Mucosa of rectum (tissue), 2 donors: ENCODE results near the gene CHN2.

ENCODE experiments used
- H3K27ac ChIP-seq, 2 donors: one replicate each; pipeline ENCODE4 v1.7.0; 2013; ENCODE audit warnings: inconsistent platforms in 2 of 2, low read depth in 2 of 2, low read length in 2 of 2
- H3K27me3 ChIP-seq, 2 donors: one replicate each; pipeline ENCODE4 v1.7.0; 2013; ENCODE audit warnings: low read length in 2 of 2; ENCODE audit not compliant: control insufficient read depth in 2 of 2, insufficient read depth in 2 of 2
- H3K36me3 ChIP-seq, 2 donors: one replicate each; pipeline ENCODE4 v1.7.0; 2013; ENCODE audit warnings: low read length in 2 of 2; ENCODE audit not compliant: control insufficient read depth in 2 of 2, insufficient read depth in 2 of 2
- H3K4me1 ChIP-seq, 2 donors: one replicate each; pipeline ENCODE4 v1.7.0; 2013; ENCODE audit warnings: low read length in 2 of 2, mild to moderate bottlenecking in 1 of 2; ENCODE audit not compliant: control insufficient read depth in 2 of 2, insufficient read depth in 2 of 2
- H3K4me3 ChIP-seq, 2 donors: one replicate each; pipeline ENCODE4 v1.7.0; 2013; ENCODE audit warnings: low read length in 2 of 2
- H3K9ac ChIP-seq, 2 donors: one replicate each; pipeline ENCODE4 v1.7.0; 2013; ENCODE audit warnings: low read length in 2 of 2, low read depth in 1 of 2, mild to moderate bottlenecking in 1 of 2
- H3K9me3 ChIP-seq, 2 donors: one replicate each; pipeline ENCODE4 v1.7.0; 2013; ENCODE audit warnings: low read length in 2 of 2; ENCODE audit not compliant: control insufficient read depth in 2 of 2
- donor health status: healthy.
- donor health status: Normal muscosa, but diverticular disease.

CHN2 gene

GRCh38 chr7:29418651-29419050 is 224.1 kb downstream of the CHN2 start:
- H3K9ac ChIP-seq = no peak overlapping the region
- no peak overlapping the region for H3K27ac ChIP-seq
- no peak overlapping the region for H3K4me3 ChIP-seq
- H3K36me3 ChIP-seq = no peaks in the 10 kb centered on the region
- no peaks in the 10 kb centered on the region for H3K27me3 ChIP-seq
- H3K4me1 ChIP-seq = peaks cover 3 to 12% of the 10 kb centered on the region in 2 donors
- H3K9me3 ChIP-seq = no peaks in the 10 kb centered on the region

DNA sequence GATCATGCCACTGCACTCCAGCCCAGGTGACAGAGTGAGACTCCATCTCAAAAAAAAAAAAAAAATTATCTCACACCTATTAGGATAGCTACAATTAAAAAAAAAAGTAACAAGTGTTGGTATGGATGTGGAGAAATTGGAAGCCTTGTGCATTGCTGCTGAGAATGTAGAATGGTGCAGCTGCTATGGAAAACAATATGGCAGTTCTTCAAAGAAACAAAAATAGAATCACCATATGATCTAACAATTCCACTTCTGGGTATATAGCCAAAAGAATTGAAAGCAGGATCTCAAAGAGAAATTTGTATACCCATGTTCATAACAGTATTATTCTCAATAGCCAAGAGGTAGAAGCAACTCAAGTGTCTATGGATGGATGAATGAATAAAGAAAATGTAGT is 225.4 kb downstream of the CHN2 start:
- H3K4me3 ChIP-seq = no peak overlapping the region
- H3K9me3 ChIP-seq = no peaks in the 10 kb centered on the region
- no peaks in the 10 kb centered on the region for H3K27me3 ChIP-seq
- no peak overlapping the region for H3K27ac ChIP-seq
- no peak overlapping the region for H3K9ac ChIP-seq
- H3K4me1 ChIP-seq = peaks cover 3 to 16% of the 10 kb centered on the region in 2 donors
- H3K36me3 ChIP-seq = no peaks in the 10 kb centered on the region

DNA sequence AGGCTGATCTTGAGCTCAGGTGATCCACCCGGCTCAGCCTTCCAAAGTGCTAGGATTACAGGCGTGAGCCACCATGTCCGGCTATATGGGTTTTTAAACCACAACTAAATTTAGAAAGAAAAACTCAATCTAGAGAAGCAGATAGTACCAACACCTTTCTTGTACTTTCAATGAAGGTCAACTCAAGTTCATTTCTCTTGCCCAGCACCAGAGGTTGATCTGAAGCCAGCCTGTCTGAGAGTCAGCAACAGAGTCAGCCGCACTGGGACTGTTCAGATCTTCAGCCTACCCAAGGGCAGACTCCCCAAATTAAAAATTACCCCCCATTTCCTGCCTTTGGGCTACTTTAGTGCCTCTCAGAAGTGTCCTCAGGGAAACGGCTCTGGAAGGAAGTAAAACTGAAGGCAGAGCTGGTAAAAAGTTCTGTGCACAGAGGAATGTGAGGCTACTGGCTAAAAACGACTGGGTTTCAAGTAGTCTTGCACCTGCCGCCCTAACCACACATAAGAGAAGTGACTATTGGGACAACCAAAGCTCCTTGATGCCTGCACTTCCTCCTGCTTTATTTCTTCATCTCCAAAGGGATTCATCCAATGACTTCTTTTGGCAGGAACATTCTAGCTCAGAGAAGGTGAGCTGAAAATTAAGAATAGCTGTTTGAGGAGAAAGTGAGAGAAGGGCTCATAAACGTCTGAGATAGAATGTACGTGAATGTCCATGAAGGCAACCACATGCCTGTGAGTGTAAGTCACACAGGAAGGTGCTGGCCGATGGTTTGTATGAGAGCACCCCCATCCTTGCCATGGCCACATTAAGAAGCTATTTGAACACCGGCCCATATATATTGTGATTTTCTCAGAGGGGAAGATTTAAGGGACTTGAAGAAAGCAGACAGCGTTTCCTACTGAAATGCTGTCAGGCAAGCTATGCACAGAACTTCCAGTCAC is 226.7 kb downstream of the CHN2 start:
- no peaks in the 10 kb centered on the region for H3K36me3 ChIP-seq
- no peak overlapping the region for H3K27ac ChIP-seq
- H3K9ac ChIP-seq = no peak overlapping the region
- H3K4me3 ChIP-seq = no peak overlapping the region
- H3K27me3 ChIP-seq = no peaks in the 10 kb centered on the region
- peaks cover 3 to 16% of the 10 kb centered on the region in 2 donors for H3K4me1 ChIP-seq
- H3K9me3 ChIP-seq = no peaks in the 10 kb centered on the region

DNA sequence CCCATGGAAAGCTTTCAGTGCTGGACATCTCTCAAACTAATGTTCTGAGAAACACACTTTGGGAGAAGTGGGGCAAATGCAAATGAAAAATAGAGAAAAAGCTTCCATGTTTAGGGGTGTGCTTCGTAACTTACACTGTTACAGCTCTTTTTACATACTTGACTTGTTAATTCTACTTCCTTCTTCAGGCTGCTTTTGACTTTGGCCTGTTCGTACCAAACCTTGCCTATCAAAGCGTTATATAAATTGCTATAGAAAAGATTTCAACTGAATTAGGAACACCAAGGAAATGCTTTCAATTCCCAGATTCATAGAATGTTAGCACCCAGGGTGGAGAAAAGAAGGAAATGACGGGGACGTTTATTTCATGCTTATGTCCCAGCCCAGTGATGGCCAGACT is 228.3 kb downstream of the CHN2 start:
- no peaks in the 10 kb centered on the region for H3K27me3 ChIP-seq
- H3K9ac ChIP-seq = no peak overlapping the region
- peaks cover 3 to 16% of the 10 kb centered on the region in 2 donors for H3K4me1 ChIP-seq
- H3K4me3 ChIP-seq = no peak overlapping the region
- H3K36me3 ChIP-seq = no peaks in the 10 kb centered on the region
- no peaks in the 10 kb centered on the region for H3K9me3 ChIP-seq
- H3K27ac ChIP-seq = peak overlapping the region in 1 of 2 donors; percentile 73

GRCh38 chr7:29424295-29424983 is 229.9 kb downstream of the CHN2 start:
- Histone ChIP-seq H3K27ac (no peak overlapping the region), H3K4me1 (peaks cover 3 to 21% of the 10 kb centered on the region in 2 donors), H3K9me3 (no peaks in the 10 kb centered on the region), H3K9ac (no peak overlapping the region), H3K4me3 (no peak overlapping the region), H3K27me3 (no peaks in the 10 kb centered on the region), H3K36me3 (no peaks in the 10 kb centered on the region)

DNA sequence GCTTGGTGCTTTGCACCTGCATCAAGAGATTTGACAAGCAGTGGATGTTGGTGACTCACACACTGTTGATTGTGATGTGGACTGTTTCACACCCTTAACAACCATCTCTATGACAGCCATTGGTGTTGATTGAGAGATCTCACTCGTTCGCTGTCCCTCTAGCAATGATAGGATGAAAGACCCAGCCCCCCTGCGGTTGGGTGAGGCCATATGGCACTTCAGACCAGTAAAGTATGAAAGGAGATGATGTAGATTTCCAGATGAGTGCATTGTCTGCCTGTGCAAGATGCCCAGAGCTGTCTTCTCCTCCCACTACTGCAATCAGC is 230.4 kb downstream of the CHN2 start:
- Histone ChIP-seq H3K27me3 (no peaks in the 10 kb centered on the region), H3K9ac (no peak overlapping the region), H3K27ac (peak overlapping the region; percentile 21 to 42), H3K4me1 (peaks cover 3 to 21% of the 10 kb centered on the region in 2 donors), H3K9me3 (no peaks in the 10 kb centered on the region), H3K4me3 (no peak overlapping the region), H3K36me3 (no peaks in the 10 kb centered on the region)

- Histone ChIP-seq H3K4me1 (peaks cover 3 to 27% of the 10 kb centered on the region in 2 donors), H3K9ac (no peak overlapping the region), H3K36me3 (no peaks in the 10 kb centered on the region), H3K27ac (no peak overlapping the region), H3K9me3 (no peaks in the 10 kb centered on the region), H3K27me3 (no peaks in the 10 kb centered on the region), H3K4me3 (no peak overlapping the region)
Observed at GRCh38 chr7:29426587-29426986, 232.0 kb downstream of the CHN2 start.

GRCh38 chr7:29429401-29429800 is 234.8 kb downstream of the CHN2 start:
- no peak overlapping the region for H3K9ac ChIP-seq
- H3K4me1 ChIP-seq = peaks cover 0 to 16% of the 10 kb centered on the region in 2 donors
- no peaks in the 10 kb centered on the region for H3K36me3 ChIP-seq
- peak overlapping the region in 1 of 2 donors; percentile 41 for H3K27ac ChIP-seq
- H3K4me3 ChIP-seq = no peak overlapping the region
- no peaks in the 10 kb centered on the region for H3K9me3 ChIP-seq
- H3K27me3 ChIP-seq = no peaks in the 10 kb centered on the region

DNA sequence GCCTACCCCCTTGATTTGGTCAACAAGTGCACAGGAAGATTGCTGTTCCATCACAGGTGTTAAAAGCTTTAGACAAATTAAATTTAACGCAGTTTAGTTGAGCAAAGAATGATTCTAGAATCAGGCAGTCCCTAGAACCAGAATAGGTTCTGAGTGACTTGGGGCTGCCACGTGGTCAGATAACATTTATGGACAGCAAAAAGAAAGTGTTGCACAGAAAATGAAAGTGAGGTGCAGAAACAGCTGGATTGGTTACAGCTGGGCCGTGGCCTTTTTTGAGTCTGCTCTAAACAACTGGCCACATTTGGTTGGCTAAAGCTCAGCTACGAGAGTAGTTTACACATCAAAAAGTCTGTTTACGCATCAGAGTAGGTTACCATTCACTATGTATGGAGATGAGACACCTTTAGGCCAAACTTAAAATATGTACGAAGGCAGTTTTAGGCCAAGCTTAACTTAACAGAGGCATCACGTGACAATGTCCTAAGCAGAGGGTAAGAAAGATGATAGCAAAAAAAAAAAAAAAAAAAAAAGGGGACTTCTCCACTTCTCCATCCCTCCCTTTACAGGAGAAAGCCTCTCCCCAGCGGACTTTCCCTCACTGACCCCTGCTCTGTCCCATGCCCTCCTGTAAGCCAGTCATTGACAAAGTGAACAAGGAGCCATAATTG is 235.8 kb downstream of the CHN2 start:
- Histone ChIP-seq H3K4me1 (peaks cover 0 to 11% of the 10 kb centered on the region in 2 donors), H3K9ac (no peak overlapping the region), H3K27ac (no peak overlapping the region), H3K27me3 (no peaks in the 10 kb centered on the region), H3K4me3 (no peak overlapping the region), H3K36me3 (no peaks in the 10 kb centered on the region), H3K9me3 (no peaks in the 10 kb centered on the region)

- Histone ChIP-seq H3K9ac (no peak overlapping the region), H3K27me3 (no peaks in the 10 kb centered on the region), H3K4me1 (peaks cover 0 to 11% of the 10 kb centered on the region in 2 donors), H3K36me3 (no peaks in the 10 kb centered on the region), H3K4me3 (no peak overlapping the region), H3K27ac (no peak overlapping the region), H3K9me3 (no peaks in the 10 kb centered on the region)
Observed at GRCh38 chr7:29431686-29432085, 237.1 kb downstream of the CHN2 start.
